ENCODE data around the gene CA10.

GRCh38 chr17:52147872-52148271 lies 10.6 kb downstream of the CA10 start:
- no peak for TF ChIP-seq POLR2A (IDR thresholded peaks at IDR 0.05; ENCODE audit: low read depth, low read length)
- TF ChIP-seq TAF1 (IDR thresholded peaks at IDR 0.05; ENCODE audit: borderline replicate concordance, low read depth, low read length) = no peak
- TF ChIP-seq POLR2AphosphoS5 (IDR thresholded peaks at IDR 0.05; ENCODE audit: low read depth, low read length) = no peak
